Fibroblast of pulmonary artery (primary cell): Measurements from ENCODE around the gene RTP5.

ENCODE experiments used
- DNase-seq: peaks from one replicate; pipeline ENCODE4 v3.0.0-alpha.2; 2010; ENCODE audit warnings: low read depth
- H3K4me3 ChIP-seq: replicated peaks from 2 replicates; pipeline ENCODE4 v1.5.1; 2011; ENCODE audit warnings: low read depth, mild to moderate bottlenecking, control low read depth, low read length, moderate library complexity
- CTCF ChIP-seq: IDR thresholded peaks from 2 replicates; pipeline ENCODE4 v1.5.1; 2011; ENCODE audit warnings: mild to moderate bottlenecking, control low read depth, low read length, inconsistent platforms; ENCODE audit errors: missing control alignments

The RTP5 gene

DNA sequence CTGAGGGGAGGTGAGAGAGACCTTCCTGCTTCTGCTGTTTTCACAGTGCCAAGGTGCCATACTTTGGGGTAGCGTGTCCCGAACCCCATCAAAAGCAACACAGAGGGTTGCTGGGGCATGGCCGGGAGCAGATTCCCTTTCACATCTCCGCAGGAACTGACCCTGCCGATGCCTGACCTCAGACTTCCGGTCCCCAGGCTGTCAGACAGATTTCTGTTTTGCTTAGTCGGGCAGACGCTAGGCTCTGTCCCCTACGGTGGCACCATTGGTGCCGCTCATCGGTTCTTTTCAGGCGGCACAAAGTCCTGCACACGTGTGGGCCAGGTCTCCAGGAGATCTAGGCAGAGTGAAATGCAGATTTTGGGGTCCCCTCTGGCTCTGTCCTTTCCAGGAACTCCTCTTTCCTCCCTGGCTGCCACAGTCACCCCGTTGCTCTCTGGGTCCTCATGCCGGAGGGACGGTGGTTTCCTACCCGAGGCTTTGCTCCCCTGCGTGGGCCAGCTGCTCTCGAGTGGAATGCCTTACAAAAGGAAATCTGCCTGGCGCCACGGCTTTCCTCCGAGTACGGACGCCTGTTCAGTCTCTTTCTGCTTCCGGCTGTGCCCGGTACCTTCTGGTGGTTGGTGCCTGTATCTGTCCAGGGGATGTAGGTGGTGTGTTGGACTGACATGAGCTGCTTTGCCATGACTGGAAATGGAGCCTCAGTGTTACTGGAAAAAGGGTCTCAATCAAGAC lies 39.3 kb downstream of the RTP5 start:
- DNase-seq: no peak
- TF ChIP-seq CTCF: no peak

DNA sequence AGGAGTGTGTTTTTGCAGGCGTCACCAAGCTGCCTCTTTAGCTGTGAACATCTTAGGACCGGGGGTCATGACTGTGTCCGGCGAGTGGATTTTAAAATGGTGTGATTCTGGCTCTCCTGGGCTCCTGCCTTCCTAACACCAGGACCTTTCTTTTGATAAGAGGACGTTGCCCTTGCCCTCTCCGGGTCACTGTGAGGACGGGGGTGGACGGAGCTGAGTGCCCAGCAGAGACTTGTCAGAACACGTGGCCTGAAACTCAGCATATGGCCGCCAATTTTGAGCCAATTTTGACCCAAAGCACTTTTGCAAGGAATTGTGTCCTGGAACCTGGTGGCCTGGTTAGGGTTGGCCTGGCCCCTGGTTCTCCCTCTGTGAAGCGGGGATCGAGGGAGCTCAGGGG lies 40.2 kb downstream of the RTP5 start:
- H3K4me3 ChIP-seq: no peak overlapping the region
- no peak for TF ChIP-seq CTCF
- no peak for DNase-seq

More for the DNA sequence above, 39.3 kb downstream of the RTP5 start:
- H3K4me3 ChIP-seq: no peak overlapping the region

DNA sequence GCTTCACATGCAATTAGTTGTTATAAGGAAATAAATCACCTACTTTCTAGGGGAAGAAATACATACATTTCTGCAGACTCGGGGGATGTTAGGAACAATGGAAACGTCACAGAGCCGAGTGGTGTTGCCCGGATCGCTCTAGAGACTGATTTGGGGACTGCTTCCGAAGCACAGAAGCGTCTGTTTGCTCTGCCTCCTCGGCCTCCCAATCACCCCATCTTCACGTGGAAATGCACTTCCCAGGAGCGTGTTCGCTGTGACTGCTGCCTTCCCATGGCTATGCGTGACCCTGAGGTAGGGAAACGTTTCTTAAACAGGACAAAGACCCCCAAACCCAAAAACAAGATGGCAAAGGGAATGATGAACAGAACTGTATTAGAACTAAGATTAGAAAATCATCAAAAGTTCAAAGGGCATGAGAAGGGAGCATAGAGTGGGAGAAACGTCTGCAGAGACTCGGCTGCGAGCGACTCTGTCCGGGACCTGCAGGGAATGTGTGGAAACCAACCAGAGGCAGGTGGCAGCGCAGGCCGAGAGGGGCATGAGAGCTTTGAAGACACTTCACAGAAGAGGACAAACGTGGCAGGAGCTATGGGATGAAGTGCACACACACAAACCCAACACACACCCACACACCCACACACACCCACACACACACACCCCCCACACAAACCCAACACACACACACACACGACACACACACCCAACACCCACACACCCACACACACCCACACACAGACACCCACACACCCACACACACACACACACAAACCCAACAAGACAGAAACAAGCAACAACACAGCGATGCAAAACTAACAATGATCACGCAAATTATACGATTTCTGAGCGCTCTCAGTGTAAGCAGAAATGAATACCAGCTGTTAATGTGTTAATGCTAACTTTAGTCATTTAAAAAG lies 41.3 kb downstream of the RTP5 start:
- DNase-seq: no peak
- no peak for TF ChIP-seq CTCF

GRCh38 chr2:241911551-241911950 lies 42.0 kb downstream of the RTP5 start:
- no peak for TF ChIP-seq CTCF
- no peak for DNase-seq
- no peak overlapping the region for H3K4me3 ChIP-seq

More for the DNA sequence above, 41.3 kb downstream of the RTP5 start:
- no peak overlapping the region for H3K4me3 ChIP-seq

- no peak for TF ChIP-seq CTCF
- DNase-seq: no peak
- no peak overlapping the region for H3K4me3 ChIP-seq
These were observed 42.6 kb downstream of the RTP5 start for GRCh38 chr2:241912021-241912555.

GRCh38 chr2:241913703-241914102 lies 44.2 kb downstream of the RTP5 start:
- no peak for TF ChIP-seq CTCF
- H3K4me3 ChIP-seq: no peak overlapping the region
- DNase-seq: no peak
